ENCODE data around the gene NME7.

- peak; percentile 86 for TF ChIP-seq CTCF (IDR thresholded peaks at IDR 0.05; ENCODE audit: low read length)
- no peak for TF ChIP-seq EZH2 (IDR thresholded peaks at IDR 0.05; ENCODE audit: borderline replicate concordance, low read length)
Measured at GRCh38 chr1:169348383-169349036, 19.1 kb downstream of the NME7 start.

Data from OCI-LY1 (cell line).